Measurements from ENCODE around the gene GPD2.

- TF ChIP-seq EZH2 (optimal IDR thresholded peaks at IDR 0.05; ENCODE audit: low read depth, low read length): no peak
- TF ChIP-seq, protein P1, sequence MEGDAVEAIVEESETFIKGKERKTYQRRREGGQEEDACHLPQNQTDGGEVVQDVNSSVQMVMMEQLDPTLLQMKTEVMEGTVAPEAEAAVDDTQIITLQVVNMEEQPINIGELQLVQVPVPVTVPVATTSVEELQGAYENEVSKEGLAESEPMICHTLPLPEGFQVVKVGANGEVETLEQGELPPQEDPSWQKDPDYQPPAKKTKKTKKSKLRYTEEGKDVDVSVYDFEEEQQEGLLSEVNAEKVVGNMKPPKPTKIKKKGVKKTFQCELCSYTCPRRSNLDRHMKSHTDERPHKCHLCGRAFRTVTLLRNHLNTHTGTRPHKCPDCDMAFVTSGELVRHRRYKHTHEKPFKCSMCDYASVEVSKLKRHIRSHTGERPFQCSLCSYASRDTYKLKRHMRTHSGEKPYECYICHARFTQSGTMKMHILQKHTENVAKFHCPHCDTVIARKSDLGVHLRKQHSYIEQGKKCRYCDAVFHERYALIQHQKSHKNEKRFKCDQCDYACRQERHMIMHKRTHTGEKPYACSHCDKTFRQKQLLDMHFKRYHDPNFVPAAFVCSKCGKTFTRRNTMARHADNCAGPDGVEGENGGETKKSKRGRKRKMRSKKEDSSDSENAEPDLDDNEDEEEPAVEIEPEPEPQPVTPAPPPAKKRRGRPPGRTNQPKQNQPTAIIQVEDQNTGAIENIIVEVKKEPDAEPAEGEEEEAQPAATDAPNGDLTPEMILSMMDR (IDR thresholded peaks at IDR 0.05; ENCODE audit: low read length): no peak
Observed at GRCh38 chr2:156522864-156523440, 86.8 kb downstream of the GPD2 start.

All from MM.1S (cell line).